Stimulated activated CD4-positive, alpha-beta T cell treated with anti-CD3 and anti-CD28 coated beads, Interleukin-12 subunit alpha, Interleukin-12 subunit beta, amount 100 ng/mL, for 48 hours (primary cell): Measurements from ENCODE around the gene TMEM161A.

Experiments
- DNase-seq, 3 donors: peaks; one replicate each; pipeline ENCODE4 v3.0.0-alpha.2; 2020; ENCODE audit warnings: low read depth in 2 of 3, low spot score in 1 of 3

TMEM161A gene

GRCh38 chr19:19098703-19099632 lies 39.3 kb downstream of the TMEM161A start:
- DNase-seq = no peak

- no peak for DNase-seq
These were observed 40.1 kb downstream of the TMEM161A start for GRCh38 chr19:19098084-19098702.

DNA sequence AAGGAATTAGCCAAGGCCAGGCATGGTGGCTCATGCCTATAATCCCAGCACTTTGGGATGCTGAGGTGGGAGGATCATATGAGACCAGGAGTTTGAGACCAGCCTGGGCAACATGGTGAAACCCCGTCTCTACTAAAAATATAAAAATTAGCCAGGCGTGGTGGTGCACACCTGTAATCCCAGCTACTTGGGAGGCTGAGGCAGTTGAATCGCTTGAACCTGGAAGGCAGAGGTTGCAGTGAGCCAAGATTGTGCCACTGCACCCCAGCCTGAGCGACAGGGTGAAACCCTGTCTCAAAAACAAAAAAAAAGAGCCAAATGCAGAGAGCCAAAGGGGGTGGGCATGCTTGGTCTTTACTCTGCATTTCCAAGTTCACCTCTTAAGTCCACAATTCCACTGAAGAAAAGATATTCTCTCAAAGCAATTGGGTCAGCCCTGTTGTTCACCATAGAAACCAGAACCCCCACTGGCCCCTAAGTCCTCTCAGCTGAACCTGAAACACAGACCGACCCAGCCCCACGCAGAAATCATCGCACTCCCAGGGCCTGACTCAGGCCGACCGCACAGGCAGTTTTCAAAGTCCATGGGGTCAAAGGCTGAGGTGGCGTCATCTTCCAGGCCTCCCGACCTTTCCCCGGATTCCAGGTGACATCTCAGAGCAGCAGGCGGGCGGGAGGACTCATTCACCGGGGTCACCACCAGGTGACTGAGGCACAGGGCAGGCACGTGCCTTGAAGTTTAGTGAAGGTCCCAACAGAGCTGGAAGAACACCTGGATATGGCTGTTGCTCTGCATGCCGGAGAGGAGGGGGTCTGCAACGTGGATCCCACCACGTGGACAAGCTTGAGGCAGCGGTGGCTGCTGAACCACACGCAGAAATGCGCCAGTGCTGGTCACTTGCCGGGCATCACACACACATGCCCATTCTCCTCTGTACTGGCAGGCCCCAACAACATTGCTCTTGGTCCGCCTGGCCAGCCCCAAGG lies 41.3 kb downstream of the TMEM161A start:
- no peak for DNase-seq

GRCh38 chr19:19095691-19096090 lies 42.6 kb downstream of the TMEM161A start:
- DNase-seq = no peak

- no peak for DNase-seq
These were observed 43.8 kb downstream of the TMEM161A start for GRCh38 chr19:19094513-19094912.

DNA sequence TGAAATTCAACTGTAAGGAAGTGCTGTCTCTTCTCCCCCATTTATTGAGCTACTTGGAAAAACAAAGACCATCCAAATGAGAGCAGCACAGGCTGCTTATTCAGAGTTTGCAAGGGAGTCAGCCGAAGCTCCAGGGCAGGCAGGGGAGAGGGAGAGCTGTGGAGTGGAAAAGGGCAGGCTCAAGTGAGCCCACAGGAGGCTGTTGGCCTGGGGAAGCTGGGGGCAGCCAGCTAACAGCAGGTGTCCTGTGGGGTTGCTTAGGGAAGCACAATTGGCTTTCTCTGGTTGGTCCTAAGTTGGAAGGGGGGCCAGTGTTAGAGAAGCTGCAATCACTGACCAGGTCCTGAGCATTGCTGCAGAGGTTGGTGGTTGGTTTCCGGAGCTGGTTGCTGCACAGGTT lies 50.6 kb downstream of the TMEM161A start:
- no peak for DNase-seq

DNA sequence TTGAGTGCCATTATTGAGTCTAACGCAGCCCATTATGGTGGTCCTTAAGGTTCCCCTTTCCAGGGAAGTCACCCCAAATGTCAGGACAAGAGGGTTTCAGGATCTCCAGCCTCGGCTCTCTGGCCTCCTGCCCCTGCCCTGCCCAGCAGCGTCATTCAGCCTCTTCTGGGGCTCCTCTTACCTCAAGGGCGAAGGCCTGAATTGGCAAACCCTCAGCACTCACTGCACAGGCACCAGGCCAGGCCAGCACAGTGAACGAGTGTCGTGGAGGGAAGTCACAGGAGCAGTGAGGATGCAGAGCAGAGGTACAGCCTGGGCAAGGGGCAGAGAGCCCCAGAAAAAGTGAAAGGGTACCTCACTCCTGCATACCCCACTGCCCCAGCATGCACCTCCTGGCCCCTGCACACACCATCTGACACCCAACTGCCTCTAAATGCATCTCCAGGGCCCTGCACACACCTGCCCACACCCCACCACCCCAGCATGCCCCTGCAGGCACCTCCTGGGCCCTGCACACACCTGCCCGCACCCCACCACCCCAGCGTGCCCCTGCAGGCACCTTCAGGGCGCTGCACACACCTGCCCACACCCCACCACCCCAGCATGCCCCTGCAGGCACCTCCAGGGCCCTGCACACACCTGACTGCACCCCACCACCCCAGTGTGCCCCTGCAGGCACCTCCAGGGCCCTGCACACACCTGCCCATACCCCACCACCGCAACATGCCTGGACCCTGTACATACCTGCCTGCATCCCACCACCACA lies 54.7 kb downstream of the TMEM161A start:
- no peak for DNase-seq

- DNase-seq = no peak
These were observed 56.6 kb downstream of the TMEM161A start for GRCh38 chr19:19081642-19082151.

GRCh38 chr19:19079571-19079970 lies 58.7 kb downstream of the TMEM161A start:
- DNase-seq = no peak

GRCh38 chr19:19078801-19079200 lies 59.5 kb downstream of the TMEM161A start:
- DNase-seq = no peak

DNA sequence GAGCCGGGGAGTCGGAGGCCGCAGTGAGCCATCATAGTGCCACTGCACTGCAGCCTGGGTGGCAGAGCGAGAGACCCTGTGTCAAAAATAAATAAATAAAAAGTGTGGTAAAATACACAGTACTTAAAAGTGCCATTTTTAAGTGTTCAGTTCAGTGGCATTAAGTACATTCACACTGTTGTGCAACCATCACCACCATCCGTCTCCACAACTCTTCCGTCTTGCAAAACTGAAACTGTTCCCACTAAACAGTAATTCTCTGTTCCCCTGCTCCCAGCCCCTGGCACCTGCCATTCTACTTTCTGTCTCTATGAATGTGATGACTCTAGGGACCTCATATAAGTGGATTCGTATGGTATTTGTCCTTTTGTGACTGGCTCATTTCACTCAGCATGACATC lies 61.2 kb downstream of the TMEM161A start:
- no peak for DNase-seq

- DNase-seq = no peak
These were observed 61.8 kb downstream of the TMEM161A start for GRCh38 chr19:19076476-19076875.

DNA sequence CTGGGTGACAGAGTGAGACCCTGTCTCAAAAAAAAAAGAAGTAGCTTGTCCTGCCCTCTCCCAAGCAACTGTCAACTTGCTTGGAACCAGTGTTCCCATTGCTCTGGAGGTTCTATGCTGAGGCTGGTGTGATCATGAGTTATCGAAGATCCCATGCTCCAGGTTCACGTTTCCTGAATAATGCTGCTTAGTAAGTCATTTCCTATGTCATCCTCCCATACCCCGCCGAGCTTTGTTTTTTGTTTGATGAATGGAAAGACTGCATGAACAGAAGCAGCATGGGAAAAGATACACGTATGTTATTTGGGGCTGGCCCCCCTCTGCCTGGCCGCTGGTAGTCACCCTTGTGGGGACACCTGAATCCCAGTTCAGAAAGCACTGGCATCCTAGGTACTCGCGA lies 63.2 kb downstream of the TMEM161A start:
- DNase-seq = no peak

DNA sequence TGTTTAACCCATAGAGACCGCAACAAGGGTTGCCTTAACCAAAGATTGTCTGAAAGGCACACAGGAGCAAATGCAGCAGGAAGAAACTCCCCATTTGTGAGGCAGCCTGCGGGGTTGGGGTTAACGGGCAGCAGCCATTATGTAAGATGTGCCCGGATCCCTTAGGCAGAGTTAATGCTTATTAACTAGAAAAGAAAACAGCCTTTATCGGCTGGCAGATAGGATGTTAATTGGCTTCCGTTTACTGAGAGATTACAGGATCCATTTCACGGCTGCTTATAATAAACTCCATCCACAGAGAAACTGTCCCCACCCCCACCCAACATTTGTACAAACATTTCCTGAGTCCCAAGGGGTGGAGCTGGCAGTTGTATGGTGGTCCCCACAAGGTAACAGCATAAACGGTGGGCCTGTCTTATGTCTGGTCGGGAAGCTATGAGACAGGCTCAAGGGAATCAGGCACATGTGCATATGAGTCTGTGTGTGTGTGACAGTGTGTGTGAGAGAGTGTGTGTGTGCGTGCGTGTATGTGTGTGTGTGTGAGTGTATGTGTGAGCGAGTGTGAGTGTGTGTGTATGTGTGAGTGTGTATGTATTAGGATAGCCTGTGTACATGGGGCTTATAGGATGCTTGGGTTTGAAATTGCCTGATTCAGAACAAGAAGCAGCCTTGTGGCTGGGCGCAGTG lies 63.9 kb downstream of the TMEM161A start:
- DNase-seq = no peak

GRCh38 chr19:19071897-19072296 lies 66.4 kb downstream of the TMEM161A start:
- no peak for DNase-seq
